ENCODE measurements around the gene COMMD9.

The COMMD9 gene

GRCh38 chr11:36292311-36292722, 3.1 kb upstream of the COMMD9 start:
- H3K4me3 ChIP-seq (ENCODE audit: low read depth, low read length): no peak overlapping the region
- no peak for TF ChIP-seq CTCF (IDR thresholded peaks at IDR 0.05; ENCODE audit: low read depth, low read length)

GRCh38 chr11:36288442-36289225, 590 bp downstream of the COMMD9 start:
- TF ChIP-seq CTCF (IDR thresholded peaks at IDR 0.05; ENCODE audit: low read depth, low read length): no peak
- peak overlapping the region; percentile 79 for H3K4me3 ChIP-seq (ENCODE audit: low read depth, low read length)

GRCh38 chr11:36282926-36283325, 6.3 kb downstream of the COMMD9 start:
- no peak overlapping the region for H3K4me3 ChIP-seq (ENCODE audit: low read depth, low read length)

GRCh38 chr11:36281850-36282249, 7.4 kb downstream of the COMMD9 start:
- TF ChIP-seq CTCF (IDR thresholded peaks at IDR 0.05; ENCODE audit: low read depth, low read length): no peak
- no peak overlapping the region for H3K4me3 ChIP-seq (ENCODE audit: low read depth, low read length)

More at GRCh38 chr11:36282926-36283325, 6.3 kb downstream of the COMMD9 start:
- no peak for TF ChIP-seq CTCF (IDR thresholded peaks at IDR 0.05; ENCODE audit: low read depth, low read length)

- no peak overlapping the region for H3K4me3 ChIP-seq (ENCODE audit: low read depth, low read length)
Observed at GRCh38 chr11:36280531-36280930, 8.7 kb downstream of the COMMD9 start.

GRCh38 chr11:36278531-36279282, 10.5 kb downstream of the COMMD9 start:
- no peak overlapping the region for H3K4me3 ChIP-seq (ENCODE audit: low read depth, low read length)
- no peak for TF ChIP-seq CTCF (IDR thresholded peaks at IDR 0.05; ENCODE audit: low read depth, low read length)

More at GRCh38 chr11:36280531-36280930, 8.7 kb downstream of the COMMD9 start:
- no peak for TF ChIP-seq CTCF (IDR thresholded peaks at IDR 0.05; ENCODE audit: low read depth, low read length)

- TF ChIP-seq CTCF (IDR thresholded peaks at IDR 0.05; ENCODE audit: low read depth, low read length): no peak
- H3K4me3 ChIP-seq (ENCODE audit: low read depth, low read length): no peak overlapping the region
Observed at GRCh38 chr11:36274414-36274813, 14.8 kb downstream of the COMMD9 start.

Measured in WI38 (cell line).